Endothelial cell of umbilical vein (primary cell): ENCODE measurements around the gene SV2C. TPM values are rescaled to one million over a fixed set of nuclear protein-coding genes. Genes with fewer than 3 reads are reported as not detected.

ENCODE experiments used
- BruUV-seq: library from RNA; stranded (reverse); fragments of 400-500 nt; replicated peaks from 2 replicates; lab custom pipeline; 2021; lab: Mats Ljungman, UMichigan
- CTCF ChIA-PET: fragments of 300-600, 350-600 bp; sonication (Branson Sonifier 250); formaldehyde crosslinking; loops from one replicate; lab custom pipeline; 2021; ENCODE audit warnings: antibody characterized with exemption, inconsistent platforms; lab: Charles Lee
- POLR2A ChIA-PET: fragments of 300-600, 350-600 bp; sonication (Branson Sonifier 250); formaldehyde crosslinking; loops from one replicate; lab custom pipeline; 2021; ENCODE audit warnings: antibody characterized with exemption, inconsistent platforms; lab: Charles Lee
- DNase-seq: peaks from one replicate; pipeline ENCODE4 v3.0.0-alpha.2; 2011; ENCODE audit warnings: low read depth, low spot score
- FAIRE-seq: peaks from 2 replicates; lab custom pipeline; 2011; peaks lifted over from hg19 to GRCh38; lab: Jason Lieb, UNC
- H2AFZ ChIP-seq: 2 replicates; pipeline ENCODE4 v1.6.0; 2012; ENCODE audit warnings: low read depth, low read length, control low read depth, inconsistent platforms
- H3K27ac ChIP-seq: 2 replicates; pipeline ENCODE4 v1.5.1; 2011; ENCODE audit warnings: low read depth, mild to moderate bottlenecking, control low read depth, low read length, moderate library complexity; ENCODE audit not compliant: insufficient read depth
- H3K27me3 ChIP-seq, 2 experiments: 2 replicates each; pipeline versions ENCODE4 v1.6.0 to v1.6.1; 2011; ENCODE audit warnings: low read length in 2 of 2, mixed read lengths in 1 of 2; ENCODE audit not compliant: control insufficient read depth in 2 of 2, insufficient read depth in 2 of 2
- H3K36me3 ChIP-seq, 2 experiments: 2 replicates in 1 of 2; 3 replicates in 1 of 2; pipeline ENCODE4 v1.5.1; 2011; ENCODE audit warnings: low read length in 2 of 2, mild to moderate bottlenecking in 1 of 2, moderate library complexity in 1 of 2; ENCODE audit not compliant: control insufficient read depth in 2 of 2, insufficient read depth in 2 of 2; ENCODE audit errors: extremely low read depth in 1 of 2
- H3K4me1 ChIP-seq: 3 replicates; pipeline ENCODE4 v1.5.1; 2011; ENCODE audit warnings: mild to moderate bottlenecking, low read length; ENCODE audit not compliant: control insufficient read depth, insufficient read depth; ENCODE audit errors: extremely low read depth
- H3K4me2 ChIP-seq: 2 replicates; pipeline ENCODE4 v1.6.1; 2011; ENCODE audit warnings: low read length, control low read depth, mixed read lengths; ENCODE audit not compliant: insufficient read depth
- H3K4me3 ChIP-seq, 3 experiments: fragments of 200-600 bp in 1 of 3; sonication (generic), shearing (Covaris generic) in 1 of 3; replicated peaks in 1 of 3; 2 replicates each; pipeline ENCODE4 v1.5.1; 2011 to 2016; ENCODE audit warnings: control low read depth in 3 of 3, low read length in 3 of 3, mild to moderate bottlenecking in 2 of 3, inconsistent platforms in 1 of 3, low read depth in 1 of 3, moderate library complexity in 1 of 3; ENCODE audit not compliant: insufficient read depth in 1 of 3
- H3K79me2 ChIP-seq: 2 replicates; pipeline ENCODE4 v1.6.0; 2012; ENCODE audit warnings: low read length, inconsistent platforms; ENCODE audit not compliant: control insufficient read depth, insufficient read depth
- H3K9ac ChIP-seq: replicated peaks from 2 replicates; pipeline ENCODE3; 2011; ENCODE audit warnings: low read length, control low read depth; ENCODE audit not compliant: insufficient read depth; ENCODE audit errors: extremely low read depth
- H3K9me1 ChIP-seq: replicated peaks from 3 replicates; pipeline ENCODE4 v1.6.0; 2011; ENCODE audit warnings: mild to moderate bottlenecking, low read length; ENCODE audit not compliant: control insufficient read depth, insufficient read depth; ENCODE audit errors: extremely low read depth
- H3K9me3 ChIP-seq: replicated peaks from 2 replicates; pipeline ENCODE4 v1.5.1; 2012; ENCODE audit warnings: low read length, inconsistent platforms; ENCODE audit not compliant: control insufficient read depth, insufficient read depth
- H4K20me1 ChIP-seq: replicated peaks from 2 replicates; pipeline ENCODE3; 2011; ENCODE audit warnings: mild to moderate bottlenecking, low read length; ENCODE audit not compliant: control insufficient read depth, insufficient read depth; ENCODE audit errors: extremely low read depth
- CTCF ChIP-seq, 2 donors: IDR thresholded peaks; 1 replicate in 1 of 2; 2 replicates in 1 of 2; pipeline ENCODE4 v1.5.1; 2011; ENCODE audit warnings: low read length in 2 of 2, mild to moderate bottlenecking in 2 of 2, moderate library complexity in 2 of 2, control low read depth in 1 of 2, inconsistent platforms in 1 of 2, low read depth in 1 of 2; ENCODE audit not compliant: insufficient read depth in 1 of 2; ENCODE audit errors: extremely low read depth in 1 of 2
- EZH2 ChIP-seq: IDR thresholded peaks from 2 replicates; pipeline ENCODE4 v1.6.1; 2012; ENCODE audit warnings: borderline replicate concordance, low read depth, mild to moderate bottlenecking, moderate library complexity, low read length, inconsistent platforms; ENCODE audit not compliant: severe bottlenecking
- FOS ChIP-seq: IDR thresholded peaks from 2 replicates; pipeline ENCODE4 v1.6.1; 2011; ENCODE audit warnings: mild to moderate bottlenecking, low read length, moderate library complexity, borderline replicate concordance; ENCODE audit not compliant: insufficient read depth
- GATA2 ChIP-seq: IDR thresholded peaks from 2 replicates; pipeline ENCODE4 v1.7.0; 2011; ENCODE audit warnings: low read depth, mild to moderate bottlenecking, moderate library complexity, mixed read lengths, low read length; ENCODE audit not compliant: insufficient read length, insufficient read depth
- JUN ChIP-seq: IDR thresholded peaks from 2 replicates; pipeline ENCODE4 v1.6.1; 2011; ENCODE audit warnings: borderline replicate concordance, low read depth; ENCODE audit not compliant: insufficient read length, insufficient read depth
- MYC ChIP-seq: IDR thresholded peaks from one replicate; pipeline ENCODE4 v1.6.1; 2011; ENCODE audit warnings: mild to moderate bottlenecking, low read depth, low read length
- POLR2A ChIP-seq: IDR thresholded peaks from 2 replicates; pipeline ENCODE4 v1.6.1; 2012; ENCODE audit warnings: low read depth, mild to moderate bottlenecking, control low read depth, low read length
- POLR2AphosphoS5 ChIP-seq: IDR thresholded peaks from 2 replicates; pipeline ENCODE4 v1.6.1; 2012; ENCODE audit warnings: low read depth, mild to moderate bottlenecking, control low read depth, low read length, moderate library complexity; ENCODE audit not compliant: insufficient read depth
- dilution Hi-C: fragments of 300-500 bp; cut with MboI; formaldehyde crosslinking; loops from one replicate; pipeline ENCODE4 v1.15.0; 2019; ENCODE audit warnings: low sequenced_read_pairs; ENCODE audit not compliant: extremely low pct_ligation_motif_present
- intact Hi-C: fragments of 100-400 bp; cut with micrococcal nuclease; formaldehyde crosslinking; loops from one replicate; pipeline ENCODE4 v1.10.0; 2022
- polyA plus RNA-seq, 4 experiments: library from polyadenylated mRNA; depleted of rRNA in 3 of 4; stranded (reverse) in 3 of 4; unstranded in 1 of 4; fragments of >200 nt; gene quantifications; 2 replicates each; pipeline versions ENCODE4 v1.2.1 to v1.2.3, GENCODE V29; 2011 to 2012; ENCODE audit warnings: missing spikeins in 1 of 4
- total RNA-seq: library from RNA; stranded (reverse); gene quantifications from 2 replicates; pipeline ENCODE4 v1.2.3, GENCODE V29; 2021
- TF ChIP-seq, protein P1 (sequence below): IDR thresholded peaks from 2 replicates; pipeline ENCODE4 v1.6.1; 2011; ENCODE audit not compliant: insufficient read depth, insufficient read length

SV2C gene
- total and polyA plus RNA-seq, 2 donors (not counting 3 experiments of a cell fraction or from before 2014, with no cell fraction given) = not detected

- Histone ChIP-seq H2AFZ (no peak overlapping the region), H3K79me2 (no peaks in the 10 kb centered on the region), H3K36me3 (no peaks in the 10 kb centered on the region), H3K27ac (no peak overlapping the region), H3K4me3 (no peak overlapping the region), H3K9me1 (no peaks in the 10 kb centered on the region), H3K27me3 (no peaks in the 10 kb centered on the region), H3K4me1 (no peaks in the 10 kb centered on the region), H3K4me2 (no peak overlapping the region), H3K9ac (no peak overlapping the region), H4K20me1 (no peaks in the 10 kb centered on the region), H3K9me3 (no peaks in the 10 kb centered on the region)
- POLR2A ChIA-PET = no interaction called here
- CTCF ChIA-PET = no interaction called here
- TF ChIP-seq FOS = no peak
- TF ChIP-seq JUN = no peak
- TF ChIP-seq MYC = no peak
- TF ChIP-seq POLR2A = no peak
- TF ChIP-seq POLR2AphosphoS5 = no peak
- no peak for TF ChIP-seq GATA2
- no peak for TF ChIP-seq EZH2
- TF ChIP-seq, protein P1, sequence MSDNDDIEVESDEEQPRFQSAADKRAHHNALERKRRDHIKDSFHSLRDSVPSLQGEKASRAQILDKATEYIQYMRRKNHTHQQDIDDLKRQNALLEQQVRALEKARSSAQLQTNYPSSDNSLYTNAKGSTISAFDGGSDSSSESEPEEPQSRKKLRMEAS = no peak
- no peak for TF ChIP-seq CTCF (IDR thresholded peaks at IDR 0.05; ENCODE audit: extremely low read depth in 1 of 2, insufficient read depth in 1 of 2, low read depth in 1 of 2, low read length in 2 of 2)
- no TSS peak for BruUV-seq
- DNase-seq (no peak), FAIRE-seq (no peak)
- intact Hi-C loops (no loop called here), dilution Hi-C loops (no loop called here)
These were observed 258.6 kb downstream of the SV2C start for GRCh38 chr5:76341651-76342334.
